GM18520 (cell line): ENCODE data around the gene CENPU.
A peak's percentile ranks its signal among the peaks of the same experiment; 100 is the strongest.

Experiments used
- ATAC-seq: cut with Tn5 transposase; IDR thresholded peaks from one replicate; pipeline ENCODE4 v1.9.1; 2021; ENCODE audit not compliant: unreplicated experiment

The CENPU gene

GRCh38 chr4:184713887-184714286 lies 20.0 kb downstream of the CENPU start:
- no peak for ATAC-seq

- ATAC-seq, result no peak
These were observed 21.6 kb downstream of the CENPU start for GRCh38 chr4:184712322-184712721.

- no peak for ATAC-seq
These were observed 27.4 kb downstream of the CENPU start for GRCh38 chr4:184706453-184706852.

- peak; percentile 53 for ATAC-seq
These were observed 28.2 kb downstream of the CENPU start for GRCh38 chr4:184705692-184706091.

- no peak for ATAC-seq
These were observed 31.8 kb downstream of the CENPU start for GRCh38 chr4:184702114-184702513.

- ATAC-seq, result no peak
These were observed 34.0 kb downstream of the CENPU start for GRCh38 chr4:184699941-184700340.

- no peak for ATAC-seq
These were observed 35.9 kb downstream of the CENPU start for GRCh38 chr4:184697956-184698355.

GRCh38 chr4:184695178-184695896 lies 38.6 kb downstream of the CENPU start:
- no peak for ATAC-seq

- ATAC-seq, result no peak
These were observed 39.4 kb downstream of the CENPU start for GRCh38 chr4:184694412-184694956.

- ATAC-seq, result no peak
These were observed 40.8 kb downstream of the CENPU start for GRCh38 chr4:184693056-184693455.

GRCh38 chr4:184689681-184690080 lies 44.2 kb downstream of the CENPU start:
- ATAC-seq, result no peak

- ATAC-seq, result no peak
These were observed 45.4 kb downstream of the CENPU start for GRCh38 chr4:184688447-184688846.

GRCh38 chr4:184688005-184688404 lies 45.9 kb downstream of the CENPU start:
- ATAC-seq, result no peak

- ATAC-seq, result no peak
These were observed 49.3 kb downstream of the CENPU start for GRCh38 chr4:184684491-184685189.

GRCh38 chr4:184681916-184682315 lies 52.0 kb downstream of the CENPU start:
- no peak for ATAC-seq

- ATAC-seq, result no peak
These were observed 53.2 kb downstream of the CENPU start for GRCh38 chr4:184680698-184681097.

- no peak for ATAC-seq
These were observed 57.9 kb downstream of the CENPU start for GRCh38 chr4:184675821-184676492.

GRCh38 chr4:184675018-184675417 lies 58.9 kb downstream of the CENPU start:
- ATAC-seq, result no peak

GRCh38 chr4:184674011-184674410 lies 59.9 kb downstream of the CENPU start:
- no peak for ATAC-seq

GRCh38 chr4:184672741-184673140 lies 61.2 kb downstream of the CENPU start:
- ATAC-seq, result no peak

GRCh38 chr4:184671101-184671500 lies 62.8 kb downstream of the CENPU start:
- no peak for ATAC-seq

GRCh38 chr4:184669251-184669650 lies 64.6 kb downstream of the CENPU start:
- ATAC-seq, result no peak
